Epithelial cell of proximal tubule (primary cell): Measurements from ENCODE around the gene TBRG1. TPM values are rescaled to one million over a fixed set of nuclear protein-coding genes. Genes with fewer than 3 reads are reported as not detected.

Experiments
- DNase-seq: peaks from one replicate; pipeline ENCODE4 v3.0.0-alpha.2; 2011; ENCODE audit warnings: low read depth
- H3K4me3 ChIP-seq: 2 replicates; pipeline ENCODE4 v1.5.1; 2011; ENCODE audit warnings: low read depth, mild to moderate bottlenecking, low read length
- total RNA-seq: library from RNA; depleted of rRNA; stranded (reverse); fragments of >200 nt; gene quantifications from 2 replicates; pipeline ENCODE4 v1.2.3, GENCODE V29; 2015
- TF ChIP-seq, protein P1 (sequence below): conservative IDR thresholded peaks from 2 replicates; pipeline ENCODE4 v1.5.1; 2012; ENCODE audit warnings: low read depth, mild to moderate bottlenecking, low read length

Gene TBRG1
- total RNA-seq, 1 donor from 2014 or later = 12.6 TPM

DNA sequence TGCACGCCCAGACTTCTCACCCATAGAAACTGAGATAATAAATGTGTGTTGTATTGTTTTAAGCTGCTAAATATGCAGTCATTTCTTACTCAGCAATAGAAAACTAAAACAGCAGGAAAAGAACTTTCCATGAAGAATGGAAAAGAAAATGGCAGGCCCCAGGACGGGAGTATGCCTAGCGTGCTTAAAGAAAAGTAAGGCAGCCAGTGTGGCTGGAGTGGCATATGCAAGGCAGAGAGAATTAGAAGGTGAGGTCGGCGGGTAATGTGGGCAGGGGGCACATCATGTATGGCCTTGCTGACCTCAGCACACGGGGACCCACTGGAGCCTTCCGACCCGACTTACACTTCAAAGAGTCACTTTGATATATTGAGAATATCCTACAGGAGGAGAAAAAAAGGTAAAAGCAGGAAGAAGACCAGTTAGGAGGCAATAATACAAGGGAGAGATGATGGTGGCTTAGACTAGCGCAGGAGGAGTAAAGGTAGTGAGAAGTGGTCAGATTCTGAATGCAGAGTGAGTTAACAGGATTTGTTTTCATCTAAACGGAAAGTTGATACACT lies 20.5 kb downstream of the TBRG1 start:
- no peak for DNase-seq
- no peak overlapping the region for H3K4me3 ChIP-seq
- TF ChIP-seq, protein P1, sequence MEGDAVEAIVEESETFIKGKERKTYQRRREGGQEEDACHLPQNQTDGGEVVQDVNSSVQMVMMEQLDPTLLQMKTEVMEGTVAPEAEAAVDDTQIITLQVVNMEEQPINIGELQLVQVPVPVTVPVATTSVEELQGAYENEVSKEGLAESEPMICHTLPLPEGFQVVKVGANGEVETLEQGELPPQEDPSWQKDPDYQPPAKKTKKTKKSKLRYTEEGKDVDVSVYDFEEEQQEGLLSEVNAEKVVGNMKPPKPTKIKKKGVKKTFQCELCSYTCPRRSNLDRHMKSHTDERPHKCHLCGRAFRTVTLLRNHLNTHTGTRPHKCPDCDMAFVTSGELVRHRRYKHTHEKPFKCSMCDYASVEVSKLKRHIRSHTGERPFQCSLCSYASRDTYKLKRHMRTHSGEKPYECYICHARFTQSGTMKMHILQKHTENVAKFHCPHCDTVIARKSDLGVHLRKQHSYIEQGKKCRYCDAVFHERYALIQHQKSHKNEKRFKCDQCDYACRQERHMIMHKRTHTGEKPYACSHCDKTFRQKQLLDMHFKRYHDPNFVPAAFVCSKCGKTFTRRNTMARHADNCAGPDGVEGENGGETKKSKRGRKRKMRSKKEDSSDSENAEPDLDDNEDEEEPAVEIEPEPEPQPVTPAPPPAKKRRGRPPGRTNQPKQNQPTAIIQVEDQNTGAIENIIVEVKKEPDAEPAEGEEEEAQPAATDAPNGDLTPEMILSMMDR = no peak

GRCh38 chr11:124643605-124644425 lies 21.2 kb downstream of the TBRG1 start:
- no peak overlapping the region for H3K4me3 ChIP-seq
- TF ChIP-seq, protein P1 = no peak
- no peak for DNase-seq

GRCh38 chr11:124644426-124645280 lies 22.0 kb downstream of the TBRG1 start:
- TF ChIP-seq, protein P1 = peak; percentile 80
- H3K4me3 ChIP-seq = peak overlapping the region; percentile 20
- peak; percentile 33 for DNase-seq

- no peak for DNase-seq
- no peak overlapping the region for H3K4me3 ChIP-seq
- TF ChIP-seq, protein P1 = no peak
These were observed 23.5 kb downstream of the TBRG1 start for GRCh38 chr11:124646148-124646547.

DNA sequence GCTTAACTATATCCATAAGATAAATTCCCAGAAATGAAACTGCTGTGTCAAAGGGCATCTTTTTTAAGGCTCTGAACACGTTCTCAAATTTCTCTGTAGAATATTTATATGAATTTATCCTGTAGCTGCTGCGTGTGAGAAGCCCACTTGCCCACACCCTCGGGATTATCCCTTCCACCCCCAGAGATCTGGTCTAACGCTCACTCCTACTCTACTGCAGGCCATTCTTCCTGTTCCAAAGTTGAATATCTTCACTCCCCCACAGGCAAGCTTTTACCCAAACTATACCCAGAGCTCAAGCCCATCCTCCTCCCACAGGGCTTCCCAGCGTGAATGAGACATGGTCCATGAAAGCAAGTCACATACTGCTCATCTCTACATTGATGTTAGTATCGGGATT lies 25.9 kb downstream of the TBRG1 start:
- no peak overlapping the region for H3K4me3 ChIP-seq
- DNase-seq = no peak
- TF ChIP-seq, protein P1 = no peak

GRCh38 chr11:124656774-124657630 lies 34.3 kb downstream of the TBRG1 start:
- TF ChIP-seq, protein P1 = no peak
- DNase-seq = no peak
- H3K4me3 ChIP-seq = no peak overlapping the region
